DND-41 (cell line): Measurements from ENCODE around the gene LCN9.

ENCODE experiments used
- EZH2 ChIP-seq: IDR thresholded peaks from 3 replicates; pipeline ENCODE4 v1.6.1; 2012; ENCODE audit warnings: borderline replicate concordance, low read depth, mild to moderate bottlenecking, moderate library complexity, low read length, inconsistent platforms; ENCODE audit not compliant: severe bottlenecking
- TF ChIP-seq, protein P1 (sequence below): IDR thresholded peaks from 2 replicates; pipeline ENCODE4 v1.5.1; 2012; ENCODE audit warnings: borderline replicate concordance, low read length, moderate library complexity, mild to moderate bottlenecking; ENCODE audit not compliant: poor library complexity, severe bottlenecking; ENCODE audit errors: extremely low read depth

GRCh38 chr9:135684691-135685090, 21.6 kb downstream of the LCN9 start:
- TF ChIP-seq, protein P1, sequence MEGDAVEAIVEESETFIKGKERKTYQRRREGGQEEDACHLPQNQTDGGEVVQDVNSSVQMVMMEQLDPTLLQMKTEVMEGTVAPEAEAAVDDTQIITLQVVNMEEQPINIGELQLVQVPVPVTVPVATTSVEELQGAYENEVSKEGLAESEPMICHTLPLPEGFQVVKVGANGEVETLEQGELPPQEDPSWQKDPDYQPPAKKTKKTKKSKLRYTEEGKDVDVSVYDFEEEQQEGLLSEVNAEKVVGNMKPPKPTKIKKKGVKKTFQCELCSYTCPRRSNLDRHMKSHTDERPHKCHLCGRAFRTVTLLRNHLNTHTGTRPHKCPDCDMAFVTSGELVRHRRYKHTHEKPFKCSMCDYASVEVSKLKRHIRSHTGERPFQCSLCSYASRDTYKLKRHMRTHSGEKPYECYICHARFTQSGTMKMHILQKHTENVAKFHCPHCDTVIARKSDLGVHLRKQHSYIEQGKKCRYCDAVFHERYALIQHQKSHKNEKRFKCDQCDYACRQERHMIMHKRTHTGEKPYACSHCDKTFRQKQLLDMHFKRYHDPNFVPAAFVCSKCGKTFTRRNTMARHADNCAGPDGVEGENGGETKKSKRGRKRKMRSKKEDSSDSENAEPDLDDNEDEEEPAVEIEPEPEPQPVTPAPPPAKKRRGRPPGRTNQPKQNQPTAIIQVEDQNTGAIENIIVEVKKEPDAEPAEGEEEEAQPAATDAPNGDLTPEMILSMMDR: no peak
- no peak for TF ChIP-seq EZH2
